H9 (cell line): ENCODE measurements around the gene NAV1. TPM values are rescaled to one million over a fixed set of nuclear protein-coding genes. Genes with fewer than 3 reads are reported as not detected.

Experiments used
- DNase-seq: peaks from one replicate; pipeline ENCODE4 v3.0.0-alpha.2; 2017
- H2AFZ ChIP-seq: one replicate; pipeline ENCODE4 v1.6.1; 2013; ENCODE audit warnings: mild to moderate bottlenecking, low read length, control low read depth, moderate library complexity
- H2AK5ac ChIP-seq: 2 replicates; pipeline ENCODE4 v1.6.1; 2013; ENCODE audit warnings: low read length, control low read depth, mixed read lengths; ENCODE audit not compliant: insufficient read length
- H2BK120ac ChIP-seq: one replicate; pipeline ENCODE4 v1.6.1; 2013; ENCODE audit warnings: low read depth, mild to moderate bottlenecking, low read length, control low read depth, inconsistent platforms; ENCODE audit not compliant: poor library complexity, severe bottlenecking
- H2BK12ac ChIP-seq: 2 replicates; pipeline ENCODE4 v1.6.1; 2013; ENCODE audit warnings: low read length, control low read depth, mixed read lengths, low read depth; ENCODE audit not compliant: insufficient read length
- H2BK15ac ChIP-seq: 2 replicates; pipeline ENCODE4 v1.6.1; 2013; ENCODE audit warnings: low read depth, low read length, control low read depth
- H2BK20ac ChIP-seq: one replicate; pipeline ENCODE4 v1.6.1; 2013; ENCODE audit warnings: low read depth, mild to moderate bottlenecking, low read length, control low read depth, inconsistent platforms; ENCODE audit not compliant: poor library complexity, severe bottlenecking
- H2BK5ac ChIP-seq: 2 replicates; pipeline ENCODE4 v1.6.1; 2013; ENCODE audit warnings: low read length, control low read depth, mixed read lengths; ENCODE audit not compliant: insufficient read length
- H3K14ac ChIP-seq: 2 replicates; pipeline ENCODE4 v1.6.1; 2013; ENCODE audit warnings: low read length, control low read depth; ENCODE audit not compliant: insufficient read depth
- H3K18ac ChIP-seq: 2 replicates; pipeline ENCODE4 v1.6.1; 2013; ENCODE audit warnings: low read depth, mild to moderate bottlenecking, mixed read lengths, low read length, control low read depth; ENCODE audit not compliant: insufficient read length
- H3K23ac ChIP-seq: 2 replicates; pipeline ENCODE4 v1.6.1; 2013; ENCODE audit warnings: low read length, control low read depth, mixed read lengths, low read depth; ENCODE audit not compliant: insufficient read length
- H3K23me2 ChIP-seq: 2 replicates; pipeline ENCODE4 v1.6.1; 2013; ENCODE audit warnings: low read depth, mild to moderate bottlenecking, mixed read lengths, low read length, control low read depth; ENCODE audit not compliant: insufficient read length, poor library complexity, severe bottlenecking
- H3K27ac ChIP-seq: 2 replicates; pipeline ENCODE4 v1.5.1; 2013; ENCODE audit warnings: low read length, control low read depth, mixed read lengths, low read depth; ENCODE audit not compliant: insufficient read length
- H3K27me3 ChIP-seq: 2 replicates; pipeline ENCODE4 v1.6.1; 2013; ENCODE audit warnings: low read length, control low read depth, inconsistent platforms; ENCODE audit not compliant: insufficient read depth
- H3K4ac ChIP-seq: 2 replicates; pipeline ENCODE4 v1.6.1; 2013; ENCODE audit warnings: low read depth, mild to moderate bottlenecking, control low read depth, inconsistent platforms, low read length, moderate library complexity
- H3K4me1 ChIP-seq: 2 replicates; pipeline ENCODE4 v1.6.1; 2013; ENCODE audit warnings: low read length, control low read depth, inconsistent platforms; ENCODE audit not compliant: insufficient read depth
- H3K4me2 ChIP-seq: 2 replicates; pipeline ENCODE4 v1.6.1; 2013; ENCODE audit warnings: low read length, control low read depth, mixed read lengths; ENCODE audit not compliant: insufficient read length, insufficient read depth
- H3K56ac ChIP-seq: 2 replicates; pipeline ENCODE4 v1.6.1; 2013; ENCODE audit warnings: low read depth, mild to moderate bottlenecking, mixed read lengths, low read length, control low read depth; ENCODE audit not compliant: insufficient read length
- H3K79me1 ChIP-seq: 2 replicates; pipeline ENCODE4 v1.6.1; 2013; ENCODE audit warnings: low read depth, mild to moderate bottlenecking, moderate library complexity, low read length, control low read depth, inconsistent platforms; ENCODE audit not compliant: insufficient read depth, poor library complexity, severe bottlenecking
- H3K79me2 ChIP-seq: 2 replicates; pipeline ENCODE4 v1.6.1; 2013; ENCODE audit warnings: low read length, control low read depth, inconsistent platforms; ENCODE audit not compliant: insufficient read depth
- H3K9ac ChIP-seq: 2 replicates; pipeline ENCODE4 v1.6.1; 2013; ENCODE audit warnings: low read length, control low read depth, mixed read lengths; ENCODE audit not compliant: insufficient read length; ENCODE audit errors: extremely low read depth
- H3K9me3 ChIP-seq: one replicate; pipeline ENCODE4 v1.6.1; 2013; ENCODE audit warnings: low read depth, low read length, inconsistent platforms; ENCODE audit not compliant: control insufficient read depth
- H3T11ph ChIP-seq: one replicate; pipeline ENCODE4 v1.6.1; 2013; ENCODE audit warnings: mild to moderate bottlenecking, low read length, control low read depth, inconsistent platforms
- H4K20me1 ChIP-seq: one replicate; pipeline ENCODE4 v1.6.1; 2013; ENCODE audit not compliant: control insufficient read depth, insufficient read length, insufficient read depth
- H4K5ac ChIP-seq: 2 replicates; pipeline ENCODE4 v1.6.1; 2013; ENCODE audit warnings: low read depth, mild to moderate bottlenecking, mixed read lengths, low read length, control low read depth; ENCODE audit not compliant: insufficient read length
- H4K8ac ChIP-seq: replicated peaks from 2 replicates; pipeline ENCODE4 v1.6.1; 2013; ENCODE audit warnings: low read length, control low read depth, mixed read lengths, low read depth; ENCODE audit not compliant: insufficient read length
- H4K91ac ChIP-seq: 2 replicates; pipeline ENCODE4 v1.6.1; 2013; ENCODE audit warnings: low read depth, mild to moderate bottlenecking, moderate library complexity, mixed read lengths, low read length, control low read depth; ENCODE audit not compliant: insufficient read length
- H3K27ac Mint-ChIP-seq, 3 experiments: 2 replicates in 2 of 3; 3 replicates in 1 of 3; pipeline ENCODE4 v1.8.0; 2020 to 2021; ENCODE audit warnings: mixed read lengths in 3 of 3, mild to moderate bottlenecking in 1 of 3, moderate library complexity in 1 of 3
- H3K27me3 Mint-ChIP-seq: 2 replicates; pipeline ENCODE4 v1.8.0; 2021; ENCODE audit warnings: low read depth, mild to moderate bottlenecking, moderate library complexity, mixed read lengths
- H3K36me3 Mint-ChIP-seq, 3 experiments: 2 replicates in 2 of 3; 3 replicates in 1 of 3; pipeline ENCODE4 v1.8.0; 2020 to 2021; ENCODE audit warnings: low read depth in 3 of 3, mixed read lengths in 3 of 3; ENCODE audit not compliant: insufficient read depth in 1 of 3
- H3K4me1 Mint-ChIP-seq, 2 experiments: 2 replicates each; pipeline ENCODE4 v1.8.0; 2020; ENCODE audit warnings: mixed read lengths in 2 of 2
- H3K4me3 Mint-ChIP-seq, 2 experiments: 2 replicates in 1 of 2; 3 replicates in 1 of 2; pipeline ENCODE4 v1.8.0; 2020 to 2021; ENCODE audit warnings: mild to moderate bottlenecking in 2 of 2, mixed read lengths in 2 of 2, moderate library complexity in 1 of 2
- H3K9me3 Mint-ChIP-seq, 2 experiments: 2 replicates in 1 of 2; 3 replicates in 1 of 2; pipeline ENCODE4 v1.8.0; 2020; ENCODE audit warnings: mild to moderate bottlenecking in 2 of 2, mixed read lengths in 2 of 2, moderate library complexity in 1 of 2
- CTCF ChIP-seq: fragments of 200-600 bp; sonication (generic); conservative IDR thresholded peaks from 3 replicates; pipeline ENCODE4 v1.8.0; 2021; ENCODE audit warnings: antibody characterized with exemption, mild to moderate bottlenecking
- WGBS: extraction: QIAGEN DNeasy Blood & Tissue Kit; methylation state at CpG from one replicate; pipeline ENCODE4 v1.1.7; 2013; ENCODE audit warnings: missing lambda C conversion rate, low lambda C conversion rate, mixed read lengths; ENCODE audit not compliant: insufficient read length; ENCODE audit errors: extremely low coverage; 5-methylcytosine and 5-hydroxymethylcytosine counted together
- total RNA-seq: library from RNA; stranded (reverse); gene quantifications from 2 replicates; pipeline ENCODE4 v1.2.1, GENCODE V29; 2021

Gene NAV1
- total RNA-seq, 1 experiment from 2014 or later: 20.5 TPM

GRCh38 chr1:201537891-201538611, 876 bp upstream of the NAV1 start:
- no peak overlapping the region for H2BK20ac ChIP-seq
- H4K20me1 ChIP-seq: no peaks in the 10 kb centered on the region
- H3K4me1 Mint-ChIP-seq: peaks cover 15 to 28% of the 10 kb centered on the region in 2 experiments
- no peaks in the 10 kb centered on the region; the same call in 1 of the 2 replicates for H3K4me1 ChIP-seq
- peak overlapping the region; percentile 95 for H3K4me2 ChIP-seq
- H4K5ac ChIP-seq: no peak overlapping the region
- no peak overlapping the region for H3K4ac ChIP-seq
- H3K79me2 ChIP-seq: no peaks in the 10 kb centered on the region
- H2BK15ac ChIP-seq: no peak overlapping the region
- H2AFZ ChIP-seq: no peak overlapping the region
- H4K8ac ChIP-seq: no peak overlapping the region
- no peak overlapping the region for H3T11ph ChIP-seq
- WGBS: no CpG with 5 or more reads among the region's 6 CpGs
- no peak for TF ChIP-seq CTCF
- H2BK5ac ChIP-seq: no peak overlapping the region
- H3K14ac ChIP-seq: no peak overlapping the region
- H3K27me3 ChIP-seq: peaks cover 7% of the 10 kb centered on the region; the same call in 1 of the 2 replicates
- no peak overlapping the region for H2AK5ac ChIP-seq
- peak; percentile 56 for DNase-seq
- peaks cover 0 to 3% of the 10 kb centered on the region in 2 experiments; a peak in 2 of 5 replicates for H3K9me3 Mint-ChIP-seq
- H3K56ac ChIP-seq: no peak overlapping the region
- H3K9me3 ChIP-seq: no peaks in the 10 kb centered on the region
- H3K36me3 Mint-ChIP-seq: no peaks in the 10 kb centered on the region
- peak overlapping the region; percentile 79 to 92 for H3K4me3 Mint-ChIP-seq
- H3K18ac ChIP-seq: no peak overlapping the region
- no peak overlapping the region for H3K27ac ChIP-seq
- H3K79me1 ChIP-seq: no peaks in the 10 kb centered on the region
- no peak overlapping the region for H4K91ac ChIP-seq
- H3K27me3 Mint-ChIP-seq: peaks cover 77% of the 10 kb centered on the region
- no peak overlapping the region for H3K9ac ChIP-seq
- no peak overlapping the region for H2BK12ac ChIP-seq
- no peak overlapping the region for H3K23ac ChIP-seq
- H3K23me2 ChIP-seq: peaks cover 23% of the 10 kb centered on the region
- H2BK120ac ChIP-seq: no peak overlapping the region
- no peak overlapping the region for H3K27ac Mint-ChIP-seq
